OCI-LY1 (cell line): ENCODE measurements around the gene FOSB.

Experiments
- H2AFZ ChIP-seq: fragments of 200-600 bp; sonication (generic), shearing (Covaris generic); 2 replicates; pipeline ENCODE4 v1.6.0; 2014; ENCODE audit warnings: antibody characterized with exemption, mild to moderate bottlenecking, low read length
- H3F3A ChIP-seq: fragments of 200-600 bp; sonication (generic), shearing (Covaris generic); 2 replicates; pipeline ENCODE4 v1.6.0; 2014; ENCODE audit warnings: mild to moderate bottlenecking, antibody characterized with exemption, low read length, moderate library complexity; ENCODE audit not compliant: insufficient read depth
- H3K27ac ChIP-seq: fragments of 200-600 bp; sonication (generic); 2 replicates; pipeline ENCODE4 v1.5.1; 2014; ENCODE audit warnings: low read length, mixed run types, mild to moderate bottlenecking, low read depth; ENCODE audit not compliant: poor library complexity, severe bottlenecking
- H3K27me3 ChIP-seq: fragments of 200-600 bp; sonication (generic); 2 replicates; pipeline ENCODE4 v1.6.0; 2014; ENCODE audit warnings: antibody characterized with exemption, mild to moderate bottlenecking, low read length, moderate library complexity; ENCODE audit not compliant: insufficient read depth
- H3K36me3 ChIP-seq: fragments of 200-600 bp; sonication (generic); 2 replicates; pipeline ENCODE4 v1.6.1; 2014; ENCODE audit warnings: mild to moderate bottlenecking, antibody characterized with exemption, low read length, moderate library complexity, mixed read lengths; ENCODE audit not compliant: insufficient read depth
- H3K4me1 ChIP-seq: fragments of 200-600 bp; sonication (generic); 2 replicates; pipeline ENCODE4 v1.5.1; 2014; ENCODE audit warnings: mild to moderate bottlenecking, low read length, moderate library complexity; ENCODE audit not compliant: insufficient read depth, severe bottlenecking
- H3K4me2 ChIP-seq: fragments of 200-600 bp; sonication (generic), shearing (Covaris generic); 2 replicates; pipeline ENCODE4 v1.6.1; 2014; ENCODE audit warnings: low read length
- H3K4me3 ChIP-seq: fragments of 200-600 bp; sonication (generic); 2 replicates; pipeline ENCODE4 v1.5.1; 2014; ENCODE audit warnings: low read length, low read depth, mild to moderate bottlenecking, mixed read lengths; ENCODE audit not compliant: poor library complexity, severe bottlenecking
- H3K79me2 ChIP-seq: fragments of 200-600 bp; shearing (Covaris generic); 2 replicates; pipeline ENCODE4 v1.6.1; 2016; ENCODE audit warnings: mixed run types, low read length, mixed read lengths; ENCODE audit not compliant: insufficient read depth
- H3K9ac ChIP-seq: fragments of 200-600 bp; sonication (generic), shearing (Covaris generic); 2 replicates; pipeline ENCODE4 v1.6.1; 2014; ENCODE audit warnings: mild to moderate bottlenecking, low read length, mixed read lengths
- H3K9me2 ChIP-seq: fragments of 200-600 bp; sonication (generic), shearing (Covaris generic); 2 replicates; pipeline ENCODE4 v1.6.1; 2014; ENCODE audit warnings: low read depth, mild to moderate bottlenecking, low read length, mixed read lengths
- H3K9me3 ChIP-seq: fragments of 200-600 bp; shearing (Covaris generic); 2 replicates; pipeline ENCODE4 v1.6.1; 2014; ENCODE audit warnings: low read length, mixed read lengths
- H4K20me1 ChIP-seq: fragments of 200-600 bp; sonication (generic), shearing (Covaris generic); 2 replicates; pipeline ENCODE4 v1.6.0; 2016; ENCODE audit warnings: mild to moderate bottlenecking, low read length; ENCODE audit not compliant: insufficient read depth
- EZH2 ChIP-seq: fragments of 200-600 bp; sonication (generic), shearing (Covaris generic); IDR thresholded peaks from 2 replicates; pipeline ENCODE4 v1.8.0; 2017; ENCODE audit warnings: borderline replicate concordance, mixed run types, mild to moderate bottlenecking, antibody characterized with exemption, low read length, moderate library complexity, mixed read lengths
- TF ChIP-seq, protein P1 (sequence below): fragments of 200-600 bp; sonication (generic), shearing (Covaris generic); IDR thresholded peaks from 2 replicates; pipeline ENCODE4 v1.5.1; 2017; ENCODE audit warnings: mild to moderate bottlenecking, antibody characterized with exemption, low read length, moderate library complexity, mixed read lengths

The FOSB gene

DNA sequence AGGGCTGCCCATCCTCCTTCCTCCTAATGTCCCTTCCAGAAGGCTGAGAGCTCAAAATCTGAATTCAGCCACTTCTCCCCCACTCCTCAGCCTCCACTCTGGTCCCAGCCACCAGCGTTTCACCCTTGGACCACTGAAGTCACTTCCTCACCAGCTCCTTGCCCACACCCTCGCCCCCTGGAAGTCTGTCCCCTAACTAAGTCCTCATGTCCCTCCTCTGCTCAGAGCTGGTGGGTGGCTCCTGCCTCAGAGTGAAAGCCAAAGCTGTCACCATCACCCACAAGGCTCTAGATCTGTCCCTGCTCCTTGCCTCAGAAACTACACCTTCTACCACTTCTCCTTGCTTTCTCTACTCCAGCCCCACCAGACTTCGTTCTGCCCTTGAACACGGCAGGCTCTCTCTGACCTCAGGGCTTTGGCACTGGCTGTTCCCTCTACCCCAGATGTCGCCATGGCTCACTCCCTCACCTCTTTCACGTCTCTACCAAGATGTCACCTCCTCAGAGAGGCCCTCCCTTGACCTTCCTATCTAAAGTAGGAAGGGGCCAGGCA, 45.8 kb upstream of the FOSB start:
- Histone ChIP-seq H3F3A (no peaks in the 10 kb centered on the region), H3K4me1 (peaks cover 43% of the 10 kb centered on the region), H3K27me3 (no peaks in the 10 kb centered on the region), H3K9ac (no peak overlapping the region), H3K9me2 (no peaks in the 10 kb centered on the region), H3K36me3 (peaks cover 6% of the 10 kb centered on the region; the same call in 1 of the 2 replicates), H2AFZ (no peak overlapping the region), H3K79me2 (no peaks in the 10 kb centered on the region), H3K27ac (peak overlapping the region; percentile 14), H3K4me2 (peak overlapping the region; percentile 7; the same call in 1 of the 2 replicates), H3K4me3 (no peak overlapping the region), H4K20me1 (no peaks in the 10 kb centered on the region), H3K9me3 (no peaks in the 10 kb centered on the region)
- TF ChIP-seq, protein P1, sequence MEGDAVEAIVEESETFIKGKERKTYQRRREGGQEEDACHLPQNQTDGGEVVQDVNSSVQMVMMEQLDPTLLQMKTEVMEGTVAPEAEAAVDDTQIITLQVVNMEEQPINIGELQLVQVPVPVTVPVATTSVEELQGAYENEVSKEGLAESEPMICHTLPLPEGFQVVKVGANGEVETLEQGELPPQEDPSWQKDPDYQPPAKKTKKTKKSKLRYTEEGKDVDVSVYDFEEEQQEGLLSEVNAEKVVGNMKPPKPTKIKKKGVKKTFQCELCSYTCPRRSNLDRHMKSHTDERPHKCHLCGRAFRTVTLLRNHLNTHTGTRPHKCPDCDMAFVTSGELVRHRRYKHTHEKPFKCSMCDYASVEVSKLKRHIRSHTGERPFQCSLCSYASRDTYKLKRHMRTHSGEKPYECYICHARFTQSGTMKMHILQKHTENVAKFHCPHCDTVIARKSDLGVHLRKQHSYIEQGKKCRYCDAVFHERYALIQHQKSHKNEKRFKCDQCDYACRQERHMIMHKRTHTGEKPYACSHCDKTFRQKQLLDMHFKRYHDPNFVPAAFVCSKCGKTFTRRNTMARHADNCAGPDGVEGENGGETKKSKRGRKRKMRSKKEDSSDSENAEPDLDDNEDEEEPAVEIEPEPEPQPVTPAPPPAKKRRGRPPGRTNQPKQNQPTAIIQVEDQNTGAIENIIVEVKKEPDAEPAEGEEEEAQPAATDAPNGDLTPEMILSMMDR = no peak
- TF ChIP-seq EZH2 = no peak

DNA sequence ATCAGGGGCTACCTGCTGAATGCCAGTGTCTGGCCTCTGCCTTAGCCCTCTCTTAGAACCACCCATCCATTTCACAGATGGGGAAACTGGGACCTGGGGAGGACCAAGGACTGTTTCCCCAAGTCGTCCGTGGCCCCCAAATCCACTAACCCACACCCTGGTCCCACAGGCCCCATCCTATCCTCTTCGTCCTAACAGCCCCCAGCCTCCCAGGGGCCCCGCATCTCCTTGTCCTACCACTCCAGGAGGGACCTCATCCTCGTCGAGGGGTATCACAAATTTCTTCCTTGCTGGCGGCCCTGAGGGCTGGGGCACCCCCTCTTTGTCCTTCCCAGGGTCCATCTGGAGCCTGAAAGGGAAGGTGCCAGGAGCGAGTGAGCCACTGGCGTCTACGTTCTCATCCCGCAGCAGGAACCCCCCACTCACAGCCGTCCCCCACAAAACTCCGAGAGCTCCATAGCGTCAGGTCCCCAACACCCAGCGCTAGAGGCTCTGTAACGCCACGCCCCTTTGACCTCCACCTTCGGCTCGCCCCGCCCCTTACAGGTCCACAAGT, 44.7 kb upstream of the FOSB start:
- H3K9me3 ChIP-seq = no peaks in the 10 kb centered on the region
- no peaks in the 10 kb centered on the region for H4K20me1 ChIP-seq
- no peaks in the 10 kb centered on the region for H3K9me2 ChIP-seq
- H3K36me3 ChIP-seq = peaks cover 6% of the 10 kb centered on the region; the same call in 1 of the 2 replicates
- peak overlapping the region; percentile 84 for H3K4me3 ChIP-seq
- no peaks in the 10 kb centered on the region for H3K79me2 ChIP-seq
- peaks cover 50% of the 10 kb centered on the region for H3K4me1 ChIP-seq
- no peaks in the 10 kb centered on the region for H3K27me3 ChIP-seq
- TF ChIP-seq, protein P1 = no peak
- TF ChIP-seq EZH2 = no peak
- peak overlapping the region; percentile 26 for H3K27ac ChIP-seq
- H3K9ac ChIP-seq = peak overlapping the region; percentile 87
- peak overlapping the region; percentile 97 for H3K4me2 ChIP-seq
- H3F3A ChIP-seq = no peaks in the 10 kb centered on the region
- no peak overlapping the region for H2AFZ ChIP-seq

DNA sequence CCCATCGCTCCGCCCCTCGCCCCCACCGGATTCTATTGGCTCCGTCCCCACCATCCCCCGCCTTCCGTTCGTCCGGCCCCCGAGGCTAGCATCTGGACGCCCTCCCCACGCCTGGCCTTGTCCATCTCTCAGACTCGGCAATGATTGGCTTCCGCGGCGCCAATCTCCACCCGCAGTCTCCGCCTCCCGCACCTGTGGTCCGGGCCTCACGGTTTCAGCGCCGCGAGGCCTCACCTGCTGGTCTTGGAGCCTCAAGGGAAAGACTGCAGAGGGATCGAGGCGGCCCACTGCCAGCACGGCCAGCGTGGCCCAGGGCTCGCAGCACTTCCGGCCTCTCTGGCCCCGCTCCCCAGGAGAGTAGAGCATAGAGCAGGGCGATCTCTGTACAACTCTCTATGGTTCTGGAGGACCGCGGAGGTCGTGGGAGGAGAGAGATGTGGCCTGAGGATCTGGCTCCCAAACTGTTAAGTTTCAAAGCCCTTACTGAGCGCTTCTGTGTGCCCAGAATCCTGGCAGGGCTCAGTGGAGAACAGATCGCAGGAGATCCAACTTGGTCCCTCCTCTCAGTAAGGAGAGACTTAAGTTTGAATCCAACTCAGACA, 44.1 kb upstream of the FOSB start, which contains the start of gene ERCC1:
Gene ERCC1, minus strand, starts transcription at position 329 of the 602 bp plus-strand sequence. CDS start 543 bp downstream, outside the sequence.
- no peaks in the 10 kb centered on the region for H3K79me2 ChIP-seq
- H3F3A ChIP-seq = no peaks in the 10 kb centered on the region
- no peaks in the 10 kb centered on the region for H3K9me2 ChIP-seq
- H4K20me1 ChIP-seq = no peaks in the 10 kb centered on the region
- H3K9me3 ChIP-seq = no peaks in the 10 kb centered on the region
- no peak for TF ChIP-seq EZH2
- TF ChIP-seq, protein P1 = no peak
- H3K27me3 ChIP-seq = 0 out of 2 replicates have a peak, but pooled peaks cover 4% of the 10 kb centered on the region
- H3K27ac ChIP-seq = peak within 1 kb of the TSS; percentile 26
- peaks cover 55% of the 10 kb centered on the region for H3K4me1 ChIP-seq
- H3K4me2 ChIP-seq = peak within 1 kb of the TSS; percentile 97
- peaks cover 6% of the 10 kb centered on the region; the same call in 1 of the 2 replicates for H3K36me3 ChIP-seq
- H3K4me3 ChIP-seq = peak within 1 kb of the TSS; percentile 84
- no peak within 1 kb of the TSS for H2AFZ ChIP-seq
- H3K9ac ChIP-seq = peak within 1 kb of the TSS; percentile 87
